NT2/D1 (cell line): Measurements from ENCODE around the gene RAB31.

Experiments
- SUZ12 ChIP-seq: IDR thresholded peaks from 2 replicates; pipeline ENCODE4 v1.6.1; 2011; ENCODE audit not compliant: insufficient read length, insufficient read depth; ENCODE audit errors: extremely low read depth
- YY1 ChIP-seq: IDR thresholded peaks from 2 replicates; pipeline ENCODE4 v1.6.1; 2011; ENCODE audit not compliant: insufficient read length, insufficient read depth

GRCh38 chr18:9751371-9752031, 43.4 kb downstream of the RAB31 start:
- no peak for TF ChIP-seq YY1
- TF ChIP-seq SUZ12: no peak
